Adrenal gland (tissue), 5 donors: ENCODE data around the gene PDE7B.

Source experiments
- CTCF ChIP-seq, 6 experiments: fragments of 450-650 bp in 4 of 6; fragments of 200-600 bp in 2 of 6; sonication (generic) in 1 of 6; IDR thresholded peaks; 1 replicate in 5 of 6; 2 replicates in 1 of 6; pipeline versions ENCODE4 v1.5.1 to v1.8.0; 2016 to 2021; ENCODE audit warnings: antibody characterized with exemption in 6 of 6, mild to moderate bottlenecking in 2 of 6, moderate library complexity in 1 of 6
- POLR2A ChIP-seq, 2 donors: fragments of 450-650 bp; IDR thresholded peaks; one replicate each; pipeline ENCODE4 v1.6.1; 2017; ENCODE audit warnings: antibody characterized with exemption in 2 of 2, mild to moderate bottlenecking in 2 of 2, moderate library complexity in 1 of 2
- donor health status: DM: no; HTN: no; CAD: no.

- TF ChIP-seq POLR2A (IDR thresholded peaks at IDR 0.05): no peak
- no peak for TF ChIP-seq CTCF (IDR thresholded peaks at IDR 0.05)
Measured at GRCh38 chr6:135837735-135838449, 13.6 kb upstream of the PDE7B start.
